K562 (cell line): ENCODE results near the gene NACC1. TPM values are rescaled to one million over a fixed set of nuclear protein-coding genes. Genes with fewer than 3 reads are reported as not detected.

Source experiments
- BRD9 ChIP-seq: fragments of 450-650 bp; IDR thresholded peaks from 2 replicates; pipeline ENCODE4 v1.6.1; 2018; ENCODE audit warnings: low read depth; ENCODE audit not compliant: partially characterized antibody
- BRF2 ChIP-seq: IDR thresholded peaks from 3 replicates; pipeline ENCODE4 v1.6.1; 2011; ENCODE audit warnings: borderline replicate concordance, mild to moderate bottlenecking; ENCODE audit not compliant: insufficient read length, insufficient read depth
- CREB1 ChIP-seq, 2 experiments: sonication (generic) in 1 of 2; formaldehyde crosslinking in 1 of 2; IDR thresholded peaks; 2 replicates each; pipeline versions ENCODE4 v1.6.1 to v1.8.0; 2012 to 2022; ENCODE audit warnings: inconsistent platforms in 1 of 2, mild to moderate bottlenecking in 1 of 2, missing genetic modification reagents in 1 of 2, moderate library complexity in 1 of 2
- FOXP4 ChIP-seq: sonication (generic); formaldehyde crosslinking; IDR thresholded peaks from 2 replicates; pipeline ENCODE4 v1.8.0; 2022; ENCODE audit warnings: mild to moderate bottlenecking, missing genetic modification reagents, borderline replicate concordance
- HNRNPH1 ChIP-seq: fragments of 200-400 bp; formaldehyde crosslinking; optimal IDR thresholded peaks from 2 replicates; pipeline ENCODE3; 2017; ENCODE audit warnings: low read depth, mild to moderate bottlenecking, low read length, moderate library complexity
- IRF9 ChIP-seq: fragments of 450-650 bp; IDR thresholded peaks from 2 replicates; pipeline ENCODE4 v1.6.1; 2016; ENCODE audit warnings: missing biosample characterization, missing genetic modification characterization
- MLX ChIP-seq, 2 experiments: fragments of 450-650 bp in 1 of 2; sonication (generic) in 1 of 2; formaldehyde crosslinking; conservative IDR thresholded peaks; 2 replicates each; pipeline versions ENCODE4 v1.4.0 to v1.8.1; 2020 to 2022; ENCODE audit warnings: mild to moderate bottlenecking in 1 of 2, missing genetic modification reagents in 1 of 2
- PATZ1 ChIP-seq: fragments of 250-450 bp; sonication (Bioruptor Pico); IDR thresholded peaks from 2 replicates; pipeline ENCODE4 v1.5.0; 2020; ENCODE audit warnings: mild to moderate bottlenecking, borderline replicate concordance
- RNF2 ChIP-seq: sonication (generic); IDR thresholded peaks from 2 replicates; pipeline ENCODE4 v1.6.1; 2016
- SMARCE1 ChIP-seq: fragments of 450-650 bp; IDR thresholded peaks from 2 replicates; pipeline ENCODE4 v1.7.1; 2016; ENCODE audit warnings: mild to moderate bottlenecking
- ZBTB34 ChIP-seq: fragments of 250-450 bp; sonication (Bioruptor Pico); IDR thresholded peaks from 2 replicates; pipeline ENCODE4 v1.8.0; 2021; ENCODE audit warnings: mild to moderate bottlenecking, moderate library complexity
- ZKSCAN3 ChIP-seq: fragments of 250-450 bp; sonication (Bioruptor Pico); IDR thresholded peaks from 2 replicates; pipeline ENCODE4 v1.4.0; 2020
- ZNF277 ChIP-seq: fragments of 250-450 bp; sonication (Bioruptor Pico); IDR thresholded peaks from 2 replicates; pipeline ENCODE4 v1.8.0; 2022; ENCODE audit warnings: inconsistent platforms, mild to moderate bottlenecking, moderate library complexity, borderline replicate concordance
- ZNF354B ChIP-seq: fragments of 250-450 bp; sonication (Bioruptor Pico); IDR thresholded peaks from 2 replicates; pipeline ENCODE4 v1.4.0; 2020
- ZNF57 ChIP-seq: fragments of 450-650 bp; formaldehyde crosslinking; IDR thresholded peaks from 2 replicates; pipeline ENCODE4 v1.4.0; 2020; ENCODE audit warnings: mild to moderate bottlenecking, moderate library complexity
- polyA plus RNA-seq, 8 experiments: library from polyadenylated mRNA; depleted of rRNA in 4 of 8; stranded (reverse) in 5 of 8; unstranded in 3 of 8; fragments of >200 nt; fragmentation: Nextera tagmentation in 2 of 8; fragmentation: Illumina TruSeq in 1 of 8; extraction: Ambion mirVana in 2 of 8; extraction: Trizol in 1 of 8; gene quantifications; 2 replicates each; pipeline versions ENCODE4 v1.2.1 to v1.2.3, GENCODE V29; 2011 to 2014; ENCODE audit warnings: inconsistent platforms in 1 of 8, missing spikeins in 1 of 8
- total RNA-seq, 7 experiments: library from RNA; depleted of rRNA in 6 of 7; stranded (reverse); fragments of >200 nt in 6 of 7; fragmentation: Illumina TruSeq in 2 of 7; extraction: Trizol in 2 of 7; gene quantifications; 2 replicates each; pipeline versions ENCODE4 v1.2.1 to v1.2.3, GENCODE V29; 2011 to 2021; ENCODE audit warnings: low replicate concordance in 1 of 7

Gene NACC1
- total and polyA plus RNA-seq, 9 of the 15 experiments (the other 6 are each of a cell fraction or from before 2014, with no cell fraction given) = 0.04 to 96.6 (median 25.8) TPM

- TF ChIP-seq ZBTB34 (CRISPR knock-in tag) (no peak), ZNF354B (CRISPR knock-in tag) (no peak), HNRNPH1 (no peak), BRD9 (no peak), IRF9 (no peak), ZNF57 (CRISPR knock-in tag) (no peak), FOXP4 (CRISPR knock-in tag) (no peak), BRF2 (no peak), ZNF277 (CRISPR knock-in tag) (no peak), CREB1 (IDR thresholded peaks at IDR 0.05) (no peak), CREB1 (CRISPR knock-in tag; IDR thresholded peaks at IDR 0.05) (no peak), ZKSCAN3 (CRISPR knock-in tag) (no peak), RNF2 (no peak), MLX (CRISPR knock-in tag; conservative IDR thresholded peaks at IDR 0.05) (no peak), PATZ1 (CRISPR knock-in tag) (no peak), SMARCE1 (no peak; the same call in 1 of the 2 replicates)
Observed at GRCh38 chr19:13117772-13118423, at the start of gene NACC1 (continued).
